A673 (cell line): Measurements from ENCODE around the gene P4HA1.

Source experiments
- CTCF ChIP-seq: fragments of 300-800, 200-600 bp; sonication (generic); conservative IDR thresholded peaks from 2 replicates; pipeline ENCODE4 v1.5.1; 2017; ENCODE audit warnings: low read depth, mild to moderate bottlenecking, antibody characterized with exemption, low read length, moderate library complexity, mixed read lengths
- EZH2 ChIP-seq: fragments of 200-600 bp; sonication (generic); IDR thresholded peaks from 2 replicates; pipeline ENCODE4 v1.6.1; 2017; ENCODE audit warnings: borderline replicate concordance, low read depth, mild to moderate bottlenecking, mixed read lengths, antibody characterized with exemption, low read length; ENCODE audit not compliant: poor library complexity, severe bottlenecking

GRCh38 chr10:73039635-73040034 lies 57.0 kb downstream of the P4HA1 start:
- no peak for TF ChIP-seq EZH2
- TF ChIP-seq CTCF: no peak
